ENCODE data around the gene GPC1. TPM values are rescaled to one million over a fixed set of nuclear protein-coding genes. Genes with fewer than 3 reads are reported as not detected.

The GPC1 gene
- total RNA-seq, 6 experiments from 2014 or later, result 20.7 to 44.5 (median 27.8) TPM

GRCh38 chr2:240508832-240509545 lies 73.5 kb downstream of the GPC1 start:
- ATAC-seq (no peak), DNase-seq (peak in 1 of 3 donors; percentile 23)
- 98% methylated on average over 7 of the region's 7 CpGs for WGBS (ENCODE audit: insufficient coverage, low coverage, low lambda C conversion rate, missing lambda C conversion rate)
- intact Hi-C loops (cut with DNase I), result loop anchor here in 1 of 2 donors (10.0 kb wide), 1 partner anchor 316 kb away; the partner anchor contains the start of gene KIF1A
- TF ChIP-seq CTCF (IDR thresholded peaks at IDR 0.05) (no peak), POLR2A (IDR thresholded peaks at IDR 0.05) (no peak)
- no peak overlapping the region for H3K27ac ChIP-seq
- no peaks in the 10 kb centered on the region for H3K27me3 ChIP-seq
- no peaks in the 10 kb centered on the region for H3K4me1 ChIP-seq
- no peaks in the 10 kb centered on the region for H3K9me3 ChIP-seq
- no peaks in the 10 kb centered on the region for H3K36me3 ChIP-seq
- no peak overlapping the region for H3K4me3 ChIP-seq

- DNase-seq (peak in 1 of 3 donors; percentile 30), ATAC-seq (no peak)
- intact Hi-C loops (cut with DNase I), result loop anchor here in 1 of 2 donors (10.0 kb wide), 1 partner anchor 315 kb away; the partner anchor contains the start of gene KIF1A
- 70% methylated on average over 6 of the region's 12 CpGs for WGBS (ENCODE audit: insufficient coverage, low coverage, low lambda C conversion rate, missing lambda C conversion rate)
- no peak for TF ChIP-seq CTCF (IDR thresholded peaks at IDR 0.05)
- no peak for TF ChIP-seq POLR2A (IDR thresholded peaks at IDR 0.05)
- Histone ChIP-seq H3K36me3 (no peaks in the 10 kb centered on the region), H3K9me3 (no peaks in the 10 kb centered on the region), H3K27me3 (no peaks in the 10 kb centered on the region), H3K4me1 (no peaks in the 10 kb centered on the region), H3K4me3 (no peak overlapping the region), H3K27ac (no peak overlapping the region)
These were observed 74.4 kb downstream of the GPC1 start for GRCh38 chr2:240509667-240510512.

- TF ChIP-seq POLR2A (IDR thresholded peaks at IDR 0.05), result no peak
- no peak for TF ChIP-seq CTCF (IDR thresholded peaks at IDR 0.05)
- DNase-seq, result peak in 1 of 3 donors; percentile 23
- no peaks in the 10 kb centered on the region for H3K27me3 ChIP-seq
- H3K4me3 ChIP-seq, result no peak overlapping the region
- WGBS (ENCODE audit: insufficient coverage, low coverage, low lambda C conversion rate, missing lambda C conversion rate), result 98% methylated on average over 6 of the region's 12 CpGs
- no peak overlapping the region for H3K27ac ChIP-seq
- ATAC-seq, result no peak
- no peaks in the 10 kb centered on the region for H3K4me1 ChIP-seq
- no peaks in the 10 kb centered on the region for H3K36me3 ChIP-seq
- intact Hi-C loops (cut with DNase I), result no loop called here
- H3K9me3 ChIP-seq, result no peaks in the 10 kb centered on the region
These were observed 75.2 kb downstream of the GPC1 start for GRCh38 chr2:240510513-240511210.

GRCh38 chr2:240511351-240512108 lies 76.1 kb downstream of the GPC1 start:
- Histone ChIP-seq H3K27ac (no peak overlapping the region), H3K27me3 (no peaks in the 10 kb centered on the region), H3K9me3 (no peaks in the 10 kb centered on the region), H3K4me3 (no peak overlapping the region), H3K36me3 (no peaks in the 10 kb centered on the region), H3K4me1 (no peaks in the 10 kb centered on the region)
- intact Hi-C loops (cut with DNase I), result no loop called here
- 80% methylated on average over 1 of the region's 31 CpGs for WGBS (ENCODE audit: insufficient coverage, low coverage, low lambda C conversion rate, missing lambda C conversion rate)
- TF ChIP-seq POLR2A (IDR thresholded peaks at IDR 0.05) (no peak), CTCF (IDR thresholded peaks at IDR 0.05) (no peak)
- DNase-seq (peak in 1 of 3 donors; percentile 41), ATAC-seq (no peak)

All from right lobe of liver (tissue), 6 donors.